Ammon's horn (tissue), 1 donor: ENCODE measurements around the gene FZD10.

Experiments used
- DNase-seq: peaks from one replicate; pipeline ENCODE4 v3.0.0-alpha.2; 2016; ENCODE audit warnings: low spot score

The FZD10 gene

GRCh38 chr12:130212384-130212989 lies 50.2 kb downstream of the FZD10 start:
- no peak for DNase-seq

- DNase-seq, result no peak
Measured at GRCh38 chr12:130213249-130213648, 51.0 kb downstream of the FZD10 start.

- DNase-seq, result no peak
Measured at GRCh38 chr12:130214686-130215395, 52.6 kb downstream of the FZD10 start.
